KMS-11 (cell line): ENCODE results near the gene NR3C1.

ENCODE experiments used
- H2AFZ ChIP-seq: fragments of 200-600 bp; sonication (generic); 2 replicates; pipeline ENCODE4 v1.6.1; 2016; ENCODE audit warnings: antibody characterized with exemption, mixed run types, low read depth
- H3K27ac ChIP-seq: fragments of 200-600 bp; sonication (generic); 2 replicates; pipeline ENCODE4 v1.6.1; 2016; ENCODE audit warnings: mild to moderate bottlenecking, mixed run types
- H3K27me3 ChIP-seq: fragments of 200-600 bp; sonication (generic); 2 replicates; pipeline ENCODE4 v1.6.1; 2017; ENCODE audit warnings: mild to moderate bottlenecking, low read depth, mixed run types, moderate library complexity; ENCODE audit not compliant: insufficient read depth
- H3K36me3 ChIP-seq: fragments of 200-600 bp; sonication (generic); 2 replicates; pipeline ENCODE4 v1.6.1; 2017; ENCODE audit warnings: mild to moderate bottlenecking, mixed run types; ENCODE audit not compliant: insufficient read depth
- H3K4me1 ChIP-seq: fragments of 200-600 bp; sonication (generic); 2 replicates; pipeline ENCODE4 v1.6.1; 2016; ENCODE audit warnings: mild to moderate bottlenecking, low read depth, mixed run types; ENCODE audit not compliant: poor library complexity, severe bottlenecking
- H3K4me2 ChIP-seq: fragments of 200-600 bp; sonication (generic); 2 replicates; pipeline ENCODE4 v1.7.0; 2016; ENCODE audit warnings: mild to moderate bottlenecking, mixed run types
- H3K4me3 ChIP-seq: fragments of 200-600 bp; sonication (generic); IDR thresholded peaks from 2 replicates; pipeline ENCODE4 v1.6.1; 2017; ENCODE audit warnings: low read depth, low read length, mixed read lengths; ENCODE audit not compliant: insufficient read depth
- H3K79me2 ChIP-seq: fragments of 200-600 bp; sonication (generic); 2 replicates; pipeline ENCODE4 v1.6.1; 2016; ENCODE audit warnings: low read depth, mixed run types; ENCODE audit not compliant: insufficient read depth
- H3K9ac ChIP-seq: fragments of 200-600 bp; sonication (generic); 2 replicates; pipeline ENCODE4 v1.6.1; 2016; ENCODE audit warnings: mild to moderate bottlenecking, mixed run types
- H4K20me1 ChIP-seq: fragments of 200-600 bp; sonication (generic); 2 replicates; pipeline ENCODE4 v1.6.1; 2016; ENCODE audit warnings: mild to moderate bottlenecking, mixed run types; ENCODE audit not compliant: insufficient read depth
- TF ChIP-seq, protein P1 (sequence below): fragments of 200-600 bp; sonication (generic); conservative IDR thresholded peaks from 2 replicates; pipeline ENCODE4 v1.6.1; 2017; ENCODE audit warnings: low read depth, mild to moderate bottlenecking, antibody characterized with exemption, low read length, moderate library complexity, mixed read lengths

NR3C1 gene

DNA sequence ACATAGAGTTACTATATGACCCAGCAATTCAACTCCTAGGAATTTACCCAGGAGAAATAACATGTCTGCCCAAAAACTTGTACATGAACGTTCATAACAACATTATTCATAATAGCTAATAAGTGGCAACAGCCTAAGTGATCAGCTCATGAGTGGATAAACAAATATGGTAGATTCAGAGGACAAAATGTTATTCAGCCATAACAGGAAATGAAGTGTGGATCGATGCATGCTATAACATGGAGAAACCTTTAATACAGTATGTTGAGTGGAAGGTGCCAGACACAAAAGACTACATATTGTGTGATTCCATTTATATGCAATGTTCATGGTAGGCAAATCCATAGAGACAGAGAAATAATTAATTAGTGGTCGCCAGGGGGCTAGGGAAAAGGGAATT is 22.3 kb upstream of the NR3C1 start:
- Histone ChIP-seq H3K36me3 (no peaks in the 10 kb centered on the region), H3K4me3 (no peak overlapping the region), H3K4me1 (no peaks in the 10 kb centered on the region), H3K4me2 (no peak overlapping the region), H2AFZ (no peak overlapping the region), H3K27ac (no peak overlapping the region), H3K27me3 (no peaks in the 10 kb centered on the region), H3K9ac (no peak overlapping the region), H4K20me1 (no peaks in the 10 kb centered on the region), H3K79me2 (no peaks in the 10 kb centered on the region)
- TF ChIP-seq, protein P1, sequence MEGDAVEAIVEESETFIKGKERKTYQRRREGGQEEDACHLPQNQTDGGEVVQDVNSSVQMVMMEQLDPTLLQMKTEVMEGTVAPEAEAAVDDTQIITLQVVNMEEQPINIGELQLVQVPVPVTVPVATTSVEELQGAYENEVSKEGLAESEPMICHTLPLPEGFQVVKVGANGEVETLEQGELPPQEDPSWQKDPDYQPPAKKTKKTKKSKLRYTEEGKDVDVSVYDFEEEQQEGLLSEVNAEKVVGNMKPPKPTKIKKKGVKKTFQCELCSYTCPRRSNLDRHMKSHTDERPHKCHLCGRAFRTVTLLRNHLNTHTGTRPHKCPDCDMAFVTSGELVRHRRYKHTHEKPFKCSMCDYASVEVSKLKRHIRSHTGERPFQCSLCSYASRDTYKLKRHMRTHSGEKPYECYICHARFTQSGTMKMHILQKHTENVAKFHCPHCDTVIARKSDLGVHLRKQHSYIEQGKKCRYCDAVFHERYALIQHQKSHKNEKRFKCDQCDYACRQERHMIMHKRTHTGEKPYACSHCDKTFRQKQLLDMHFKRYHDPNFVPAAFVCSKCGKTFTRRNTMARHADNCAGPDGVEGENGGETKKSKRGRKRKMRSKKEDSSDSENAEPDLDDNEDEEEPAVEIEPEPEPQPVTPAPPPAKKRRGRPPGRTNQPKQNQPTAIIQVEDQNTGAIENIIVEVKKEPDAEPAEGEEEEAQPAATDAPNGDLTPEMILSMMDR = no peak

DNA sequence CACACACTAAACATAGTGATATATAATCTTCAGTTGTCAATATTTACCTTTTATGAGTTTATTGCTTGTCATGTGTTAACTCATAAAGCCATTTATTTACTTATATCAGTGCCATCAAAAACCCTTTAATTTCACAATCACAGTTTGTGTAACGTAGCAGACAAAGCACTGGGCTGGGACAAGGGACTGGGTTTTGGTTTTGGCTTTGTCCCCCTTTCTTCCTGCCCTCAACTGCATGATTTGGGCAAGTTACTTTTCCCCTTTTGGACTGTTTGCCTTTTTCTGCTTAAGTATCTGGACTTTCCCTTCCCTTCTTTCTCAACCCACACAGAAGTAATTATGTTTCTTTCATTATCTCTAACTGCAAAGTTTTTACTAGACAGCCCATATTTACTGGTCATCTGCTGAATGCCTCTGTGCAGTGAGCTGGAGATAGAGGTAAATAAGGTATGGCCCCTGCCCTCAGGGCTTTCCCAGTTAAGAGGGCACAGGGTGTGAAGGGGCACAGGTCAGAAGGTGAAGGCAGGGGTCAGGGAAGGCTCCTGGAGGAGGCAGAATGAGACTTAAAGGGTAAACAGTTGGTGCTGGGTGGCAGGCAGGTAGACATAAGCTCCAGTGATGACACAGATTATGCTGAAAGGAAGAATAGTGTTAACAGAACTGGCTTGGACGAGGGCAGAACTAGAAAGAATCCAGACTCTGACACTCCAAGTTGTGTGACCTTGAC is 14.8 kb upstream of the NR3C1 start:
- TF ChIP-seq, protein P1 = no peak
- H3K4me3 ChIP-seq = no peak overlapping the region
- no peak overlapping the region for H3K9ac ChIP-seq
- no peaks in the 10 kb centered on the region for H3K27me3 ChIP-seq
- H3K4me1 ChIP-seq = peaks cover 15% of the 10 kb centered on the region
- no peaks in the 10 kb centered on the region for H3K79me2 ChIP-seq
- H2AFZ ChIP-seq = no peak overlapping the region
- H3K4me2 ChIP-seq = no peak overlapping the region
- H3K27ac ChIP-seq = no peak overlapping the region
- H4K20me1 ChIP-seq = no peaks in the 10 kb centered on the region
- H3K36me3 ChIP-seq = no peaks in the 10 kb centered on the region

DNA sequence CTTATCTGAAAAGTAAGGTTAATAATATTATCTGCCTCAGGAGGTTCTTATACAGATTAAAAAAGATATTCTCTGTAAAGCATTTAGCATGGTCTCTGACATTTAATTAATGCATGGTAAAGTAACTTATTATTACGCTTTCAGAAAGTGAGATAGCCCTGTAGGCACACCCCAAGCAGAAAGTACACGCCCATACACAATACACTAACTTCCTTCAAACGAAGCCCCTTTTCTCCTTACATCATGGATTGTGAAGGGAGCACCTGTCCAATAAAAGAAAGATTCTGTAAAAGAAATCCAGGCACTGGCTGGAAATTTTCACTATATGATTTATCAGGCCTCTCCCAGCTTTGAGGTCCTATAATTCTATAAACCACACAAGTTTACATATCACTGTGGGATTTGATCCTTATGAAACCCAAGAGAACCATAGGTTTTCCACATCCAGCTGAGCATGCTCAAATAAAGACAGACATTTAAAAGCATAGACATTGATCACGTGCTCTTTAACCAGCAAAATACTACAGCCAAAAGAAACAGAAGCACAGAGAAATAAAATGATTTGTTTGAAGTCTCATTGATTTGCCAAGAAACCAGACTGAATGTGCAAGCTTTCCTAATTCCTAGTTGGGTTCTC is 14.1 kb upstream of the NR3C1 start:
- no peak overlapping the region for H2AFZ ChIP-seq
- no peak overlapping the region for H3K4me3 ChIP-seq
- no peak overlapping the region for H3K4me2 ChIP-seq
- H3K9ac ChIP-seq = no peak overlapping the region
- H4K20me1 ChIP-seq = no peaks in the 10 kb centered on the region
- H3K4me1 ChIP-seq = peaks cover 17% of the 10 kb centered on the region
- H3K27ac ChIP-seq = no peak overlapping the region
- no peaks in the 10 kb centered on the region for H3K36me3 ChIP-seq
- TF ChIP-seq, protein P1 = no peak
- H3K27me3 ChIP-seq = no peaks in the 10 kb centered on the region
- H3K79me2 ChIP-seq = no peaks in the 10 kb centered on the region

DNA sequence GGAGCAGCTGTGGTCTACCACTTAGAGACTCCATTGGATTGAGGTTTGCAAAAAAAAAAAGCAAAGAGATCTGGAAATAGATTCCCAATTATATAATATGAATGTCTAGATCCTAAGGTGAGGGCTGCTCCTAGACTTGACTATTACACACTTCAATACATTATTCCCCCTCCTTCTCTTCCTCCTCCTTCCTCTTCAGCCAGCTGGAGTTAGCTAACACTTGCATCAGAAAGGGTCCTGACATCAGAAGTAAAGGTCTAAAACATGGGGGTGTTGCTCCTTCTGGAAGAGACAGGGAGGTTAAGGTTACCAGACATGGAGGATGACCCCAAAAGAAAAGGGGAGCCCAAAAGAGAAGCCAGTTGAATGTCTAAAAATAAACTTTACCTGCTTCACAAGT is 12.9 kb upstream of the NR3C1 start:
- Histone ChIP-seq H3K4me2 (no peak overlapping the region), H2AFZ (no peak overlapping the region), H3K27ac (no peak overlapping the region)

More for the DNA sequence above, 12.9 kb upstream of the NR3C1 start:
- peaks cover 17% of the 10 kb centered on the region for H3K4me1 ChIP-seq
- TF ChIP-seq, protein P1 = no peak
- no peak overlapping the region for H3K4me3 ChIP-seq
- no peaks in the 10 kb centered on the region for H3K79me2 ChIP-seq
- H4K20me1 ChIP-seq = no peaks in the 10 kb centered on the region
- H3K27me3 ChIP-seq = no peaks in the 10 kb centered on the region
- H3K36me3 ChIP-seq = no peaks in the 10 kb centered on the region
- no peak overlapping the region for H3K9ac ChIP-seq
